ENCODE results near the gene PLCL1. TPM values are rescaled to one million over a fixed set of nuclear protein-coding genes. Genes with fewer than 3 reads are reported as not detected.
"Not testable (repeated sequence)": the region's sequence is repeated elsewhere in the genome, so short reads cannot be mapped to it uniquely, and the experiment has no call there.

Gene PLCL1
- total RNA-seq, 1 donor from 2014 or later, result 0.04 TPM

GRCh38 chr2:197822333-197822732 is 17.9 kb downstream of the PLCL1 start:
- peaks cover 28% of the 10 kb centered on the region for H3K27me3 Mint-ChIP-seq
- no peaks in the 10 kb centered on the region for H3K9me3 Mint-ChIP-seq
- intact Hi-C loops (cut with micrococcal nuclease), result no loop called here
- POLR2A ChIA-PET, result no interaction called here
- H3K36me3 Mint-ChIP-seq (ENCODE audit: low read depth), result no peaks in the 10 kb centered on the region
- H3K4me1 Mint-ChIP-seq, result no peaks in the 10 kb centered on the region
- H3K27ac Mint-ChIP-seq, result no peak overlapping the region
- ATAC-seq (ENCODE audit: low read depth) (no peak), DNase-seq (no peak)
- CTCF ChIA-PET, result interaction anchor here (1.5 kb wide), 1 partner anchor 9 kb away, joined by 3 read pairs; no protein-coding TSS in a partner anchor
- no peak overlapping the region for H3K4me3 Mint-ChIP-seq
- TF ChIP-seq CTCF (IDR thresholded peaks at IDR 0.05), result no peak

- Mint-ChIP-seq H3K27me3 (peaks cover 19% of the 10 kb centered on the region), H3K4me1 (no peaks in the 10 kb centered on the region), H3K27ac (no peak overlapping the region), H3K9me3 (peaks cover 3% of the 10 kb centered on the region), H3K4me3 (no peak overlapping the region), H3K36me3 (ENCODE audit: low read depth) (no peaks in the 10 kb centered on the region)
- CTCF ChIA-PET, result no interaction called here
- TF ChIP-seq CTCF (IDR thresholded peaks at IDR 0.05), result no peak
- ATAC-seq (ENCODE audit: low read depth) (no peak), DNase-seq (no peak)
- intact Hi-C loops (cut with micrococcal nuclease), result no loop called here
- POLR2A ChIA-PET, result interaction anchor here (0.5 kb wide), 1 partner anchor 234 kb away, joined by 8 read pairs; no protein-coding TSS in a partner anchor
Measured at GRCh38 chr2:197827618-197828017, 23.2 kb downstream of the PLCL1 start.

GRCh38 chr2:197828464-197829135 is 24.2 kb downstream of the PLCL1 start:
- peaks cover 18% of the 10 kb centered on the region for H3K27me3 Mint-ChIP-seq
- intact Hi-C loops (cut with micrococcal nuclease), result no loop called here
- no peak for DNase-seq
- no peaks in the 10 kb centered on the region for H3K36me3 Mint-ChIP-seq (ENCODE audit: low read depth)
- H3K27ac Mint-ChIP-seq, result no peak overlapping the region
- CTCF ChIA-PET, result no interaction called here
- peaks cover 3% of the 10 kb centered on the region for H3K9me3 Mint-ChIP-seq
- H3K4me1 Mint-ChIP-seq, result no peaks in the 10 kb centered on the region
- ATAC-seq (ENCODE audit: low read depth), result no peak
- H3K4me3 Mint-ChIP-seq, result no peak overlapping the region
- POLR2A ChIA-PET, result no interaction called here
- TF ChIP-seq CTCF (IDR thresholded peaks at IDR 0.05), result no peak

- CTCF ChIA-PET; intact Hi-C loops (cut with micrococcal nuclease); H3K27me3 Mint-ChIP-seq; H3K4me3 Mint-ChIP-seq; DNase-seq; POLR2A ChIA-PET; H3K27ac Mint-ChIP-seq; H3K36me3 Mint-ChIP-seq (ENCODE audit: low read depth); H3K9me3 Mint-ChIP-seq; H3K4me1 Mint-ChIP-seq; ATAC-seq (ENCODE audit: low read depth): not testable (repeated sequence)
Measured at GRCh38 chr2:197834771-197835170, 30.4 kb downstream of the PLCL1 start.

GRCh38 chr2:197835293-197835692 is 30.9 kb downstream of the PLCL1 start:
- TF ChIP-seq CTCF (IDR thresholded peaks at IDR 0.05), result no peak
- DNase-seq (no peak), ATAC-seq (ENCODE audit: low read depth) (no peak)
- peaks cover 6% of the 10 kb centered on the region for H3K4me1 Mint-ChIP-seq
- H3K4me3 Mint-ChIP-seq, result no peak overlapping the region
- H3K27ac Mint-ChIP-seq, result no peak overlapping the region
- peaks cover 8% of the 10 kb centered on the region for H3K9me3 Mint-ChIP-seq
- H3K36me3 Mint-ChIP-seq (ENCODE audit: low read depth), result no peaks in the 10 kb centered on the region
- ChIA-PET POLR2A (no interaction called here), CTCF (no interaction called here)
- intact Hi-C loops (cut with micrococcal nuclease), result no loop called here
- H3K27me3 Mint-ChIP-seq, result peaks cover 6% of the 10 kb centered on the region

GRCh38 chr2:197838036-197838435 is 33.6 kb downstream of the PLCL1 start:
- POLR2A ChIA-PET, result no interaction called here

More at GRCh38 chr2:197838036-197838435, 33.6 kb downstream of the PLCL1 start:
- peaks cover 10% of the 10 kb centered on the region for H3K27me3 Mint-ChIP-seq
- intact Hi-C loops (cut with micrococcal nuclease), result no loop called here
- H3K27ac Mint-ChIP-seq, result no peak overlapping the region
- ATAC-seq (ENCODE audit: low read depth) (no peak), DNase-seq (no peak)
- H3K4me1 Mint-ChIP-seq, result peaks cover 6% of the 10 kb centered on the region
- CTCF ChIA-PET, result no interaction called here
- no peak for TF ChIP-seq CTCF (IDR thresholded peaks at IDR 0.05)
- no peaks in the 10 kb centered on the region for H3K36me3 Mint-ChIP-seq (ENCODE audit: low read depth)
- peaks cover 5% of the 10 kb centered on the region for H3K9me3 Mint-ChIP-seq
- no peak overlapping the region for H3K4me3 Mint-ChIP-seq

All from activated B cell treated with CpG ODN at 0.5 μM for 24 hours (primary cell).